Amygdala (tissue), 56 donors: ENCODE results near the gene TSPAN14.

ENCODE experiments used
- DNase-seq, 56 donors: peaks; one replicate each; lab custom pipeline; 2025; lab: John Stamatoyannopoulos, UW

TSPAN14 gene

DNA sequence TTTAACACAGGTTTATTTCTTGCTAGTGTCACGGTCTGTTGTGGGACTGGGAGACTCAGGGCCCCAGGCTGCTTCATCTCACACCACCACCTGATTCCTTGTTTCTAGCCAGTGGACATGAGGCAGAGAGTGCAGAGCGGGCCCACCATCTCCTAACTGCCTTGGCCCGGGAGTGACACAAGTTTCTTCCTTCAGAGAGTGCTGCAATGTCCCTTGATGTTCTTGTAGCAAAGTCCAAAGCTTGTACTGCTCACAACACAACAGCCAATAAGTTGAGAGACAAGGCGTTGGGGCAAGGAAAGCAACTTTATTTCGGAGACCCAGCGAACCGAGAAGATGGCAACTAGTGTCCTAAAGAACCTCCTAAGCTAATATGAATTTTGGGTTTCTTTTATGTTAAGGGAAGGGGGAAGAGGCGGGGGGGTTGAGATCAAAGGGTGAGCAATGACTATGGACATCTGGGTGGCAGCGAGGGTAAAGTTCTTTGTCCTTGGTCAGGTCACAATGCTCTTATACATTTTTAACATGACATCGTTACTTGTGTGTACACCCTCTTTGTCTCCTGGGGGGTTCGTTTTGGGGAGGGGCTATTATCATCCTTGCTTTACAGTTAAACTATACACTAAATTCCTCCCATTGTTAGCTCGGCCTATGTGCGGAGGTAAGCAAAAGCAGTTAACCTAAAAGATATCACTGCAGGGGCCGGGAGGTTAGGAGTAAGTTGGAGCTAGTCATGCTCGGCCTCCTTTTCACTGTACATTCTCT, 115.2 kb downstream of the TSPAN14 start:
- DNase-seq, result no peak

DNA sequence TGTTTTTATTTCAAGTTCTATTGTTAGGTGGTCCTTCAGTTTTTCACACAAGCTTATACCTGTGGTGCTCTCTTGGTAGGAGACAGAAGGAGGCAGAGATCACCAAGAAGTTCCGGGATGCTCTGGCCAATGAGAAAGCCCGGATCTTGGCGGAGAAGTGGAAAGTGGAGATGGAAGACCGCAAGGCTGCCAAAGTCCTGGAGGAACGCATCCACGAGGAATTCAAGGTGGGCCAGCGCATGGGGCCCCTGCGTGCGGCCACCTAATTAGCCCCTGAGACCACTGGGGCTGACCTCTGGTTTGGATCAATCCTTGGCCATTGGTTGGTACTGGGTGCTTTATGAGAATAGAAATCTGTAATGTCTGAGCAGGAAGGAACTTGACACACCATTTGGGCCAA, 117.2 kb downstream of the TSPAN14 start:
- no peak for DNase-seq

DNA sequence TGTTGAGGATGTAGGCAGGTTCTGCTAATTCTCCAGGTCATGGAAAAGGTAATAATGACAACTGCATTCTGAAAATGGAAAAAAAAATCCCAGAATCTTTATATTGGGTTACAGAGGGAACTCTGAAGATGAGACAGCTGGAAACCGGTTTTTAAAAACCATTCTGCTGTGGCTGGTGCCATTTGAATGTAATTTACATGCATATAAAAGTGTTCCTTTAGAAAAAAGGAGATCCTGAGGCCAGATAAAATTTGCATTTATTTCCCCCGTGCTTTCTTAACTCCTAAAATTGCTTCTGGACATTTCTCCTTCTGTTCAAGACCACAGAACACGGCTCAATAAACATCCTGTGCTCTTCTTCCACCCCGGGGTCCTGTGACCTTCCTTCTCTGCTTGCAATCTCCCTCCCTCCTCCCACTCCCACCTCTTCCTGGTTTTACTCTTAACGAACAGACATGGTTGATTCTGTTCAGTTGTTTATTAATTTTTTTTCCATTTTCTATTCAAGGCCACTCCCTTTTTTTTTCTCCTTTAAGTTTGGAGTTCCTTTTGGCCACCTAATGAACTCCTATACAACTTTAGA, 125.2 kb downstream of the TSPAN14 start:
- DNase-seq, result no peak

DNA sequence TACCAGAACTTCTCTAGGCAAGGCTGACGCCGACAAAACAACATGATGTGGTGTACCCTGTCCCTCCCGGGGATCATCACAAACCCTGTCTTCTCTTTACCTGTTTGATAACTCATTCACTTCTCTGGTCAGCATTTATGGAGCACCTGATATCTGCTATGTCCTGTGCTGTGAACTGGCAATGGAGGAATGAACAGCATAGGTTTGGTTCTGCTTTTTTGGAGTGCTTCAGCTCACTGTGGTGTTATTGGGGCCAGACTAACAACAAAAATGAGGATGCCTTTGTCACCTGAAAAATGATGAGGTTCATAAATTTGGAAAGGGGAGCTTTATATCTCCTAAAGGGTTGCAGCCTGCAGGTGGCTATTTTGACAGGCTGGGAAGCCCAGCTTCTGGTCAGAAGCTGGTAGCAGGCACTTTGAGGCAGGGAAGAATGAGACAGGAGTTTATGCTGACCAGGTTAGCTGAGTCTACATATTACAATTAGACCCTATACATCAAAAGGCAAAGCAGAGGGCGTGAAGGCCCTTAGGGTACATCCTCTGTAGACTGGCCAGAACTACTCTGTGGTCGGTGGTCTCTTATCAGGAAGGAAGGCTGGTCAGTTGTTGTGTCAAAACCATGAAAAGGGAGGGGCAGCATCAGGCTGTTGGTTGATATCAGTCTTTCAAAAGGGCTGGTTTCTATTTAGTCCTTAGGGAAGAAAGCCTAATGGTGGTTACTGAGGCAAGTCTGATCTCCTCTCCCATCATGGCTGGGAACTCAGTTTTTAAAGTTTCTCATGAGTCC, 125.9 kb downstream of the TSPAN14 start:
- DNase-seq, result no peak

DNA sequence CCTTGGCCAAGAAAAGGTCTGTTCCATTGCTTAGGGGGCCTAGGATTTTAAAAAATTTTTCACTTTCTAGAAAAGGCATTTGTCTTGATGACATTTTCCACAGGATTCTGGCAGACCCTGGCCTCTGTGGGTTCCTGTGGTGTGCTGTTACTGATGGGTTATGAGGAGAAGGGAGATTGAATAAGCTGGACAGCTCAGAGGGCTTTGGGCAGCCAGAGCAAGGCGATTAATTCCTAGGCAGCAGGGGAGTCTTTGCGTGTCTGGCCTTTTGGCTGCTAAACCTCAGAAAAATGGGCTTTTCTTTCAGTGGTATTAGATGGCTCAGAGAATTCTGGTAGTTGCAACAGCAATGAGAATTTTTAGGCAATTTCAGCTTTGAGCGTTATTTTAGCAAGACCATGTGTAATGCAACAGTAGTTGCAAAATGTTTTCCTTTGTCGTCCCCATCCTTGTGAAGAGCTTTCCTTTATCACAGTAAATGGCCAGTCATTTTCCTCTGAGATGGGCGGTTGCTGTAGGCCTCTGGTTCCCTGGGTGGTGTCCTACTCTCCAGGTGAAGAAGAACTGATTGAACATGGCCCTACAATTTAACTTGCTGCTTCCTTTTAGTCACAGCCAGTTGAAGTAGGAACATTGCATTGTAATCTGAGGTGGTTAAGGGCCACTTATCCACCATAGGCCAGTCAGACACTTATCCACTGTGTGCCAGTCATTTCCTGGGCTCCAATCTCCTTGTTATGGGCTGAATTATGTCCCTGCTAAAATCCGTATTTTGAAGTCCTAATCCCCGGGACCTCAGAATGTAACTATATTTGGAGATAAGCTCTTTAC, 126.7 kb downstream of the TSPAN14 start:
- DNase-seq, result no peak

DNA sequence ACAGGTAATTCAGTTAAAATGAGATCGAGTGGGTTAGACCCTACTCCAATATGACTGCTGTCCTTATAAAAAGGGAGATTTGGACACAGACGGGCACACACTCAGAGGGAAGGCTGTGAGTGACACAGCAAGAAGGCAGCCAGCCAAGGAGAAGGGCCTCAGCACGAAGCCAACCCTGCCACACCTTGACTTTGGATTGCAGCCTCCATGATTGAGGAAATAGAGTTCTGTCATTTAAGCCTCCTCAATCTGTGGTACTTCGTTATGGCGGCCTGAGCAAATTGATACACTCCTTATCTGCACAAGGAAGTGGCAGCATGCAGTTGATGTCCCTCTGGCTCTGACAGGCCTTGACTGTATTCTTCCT, 127.3 kb downstream of the TSPAN14 start:
- DNase-seq, result no peak

DNA sequence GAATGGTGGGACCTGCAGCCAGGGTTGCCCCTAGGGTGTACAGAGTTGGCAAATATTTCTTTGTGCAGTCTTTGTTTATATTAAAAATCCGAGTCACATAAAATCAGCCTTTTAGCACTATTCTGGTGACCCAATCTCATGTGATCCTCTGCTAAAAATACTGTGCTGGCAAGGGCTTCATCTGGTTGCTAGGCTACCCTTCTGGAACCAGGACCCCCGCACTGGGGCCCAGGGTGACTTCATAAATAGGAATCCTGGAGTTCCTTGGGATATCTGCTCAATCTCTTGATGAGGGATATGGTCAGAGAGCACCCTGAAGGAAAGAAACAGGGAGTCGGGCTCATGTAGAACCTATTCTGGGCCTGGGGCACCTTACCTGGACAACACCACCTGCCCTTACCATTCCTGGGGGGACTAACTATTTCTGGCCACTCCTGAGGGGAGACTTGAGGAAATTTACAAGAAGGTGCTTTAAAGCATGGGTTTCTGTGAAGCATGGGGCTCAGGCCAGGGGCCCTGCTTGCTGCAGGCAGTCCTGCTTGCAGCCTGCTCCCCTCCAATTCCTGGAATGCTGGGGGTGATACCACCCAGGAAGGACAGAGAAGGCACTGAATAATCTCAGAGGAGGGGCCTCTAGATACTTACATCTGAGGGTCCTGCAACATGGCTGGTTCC, 128.3 kb downstream of the TSPAN14 start:
- DNase-seq, result no peak
